Upper lobe of left lung (tissue), 4 donors: ENCODE data around the gene MELK.

Experiments used
- EP300 ChIP-seq, 4 donors: sonication (generic); formaldehyde crosslinking; IDR thresholded peaks; one replicate each; pipeline ENCODE4 v1.5.1; 2017; ENCODE audit warnings: antibody characterized with exemption in 4 of 4, control low read depth in 2 of 4
- POLR2A ChIP-seq, 4 donors: fragments of 450-650 bp; IDR thresholded peaks; one replicate each; pipeline ENCODE4 v1.5.1; 2016 to 2017; ENCODE audit warnings: antibody characterized with exemption in 4 of 4, mild to moderate bottlenecking in 2 of 4
- POLR2AphosphoS5 ChIP-seq, 2 donors: sonication (generic); formaldehyde crosslinking; IDR thresholded peaks; one replicate each; pipeline ENCODE4 v1.5.1; 2017; ENCODE audit warnings: antibody characterized with exemption in 2 of 2
- TF ChIP-seq, protein P1 (sequence below), 6 experiments: fragments of 450-650 bp in 4 of 6; fragments of 200-600 bp in 2 of 6; sonication (generic) in 2 of 6; IDR thresholded peaks; one replicate each; pipeline ENCODE4 v1.5.1; 2016 to 2019; ENCODE audit warnings: antibody characterized with exemption in 6 of 6

DNA sequence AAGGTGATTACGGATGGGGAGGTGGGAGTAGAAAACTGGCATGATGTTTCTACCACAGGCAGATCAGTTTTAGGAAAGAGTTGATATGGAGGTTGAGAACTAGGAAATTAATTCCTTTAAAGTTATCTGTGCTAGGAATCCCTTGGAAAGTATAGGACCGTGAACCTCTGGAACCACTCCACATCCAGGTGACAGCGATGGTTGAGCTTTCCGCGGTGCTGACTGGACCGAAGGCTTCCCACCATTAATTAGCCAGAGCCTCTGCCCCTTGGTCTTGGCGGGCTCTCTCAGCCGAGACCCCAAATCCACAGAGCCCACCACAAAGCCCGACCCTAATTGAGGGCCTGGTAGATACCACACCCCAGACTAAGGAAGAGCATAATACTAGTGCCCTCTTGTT, 147.3 kb downstream of the MELK start:
- TF ChIP-seq, protein P1, sequence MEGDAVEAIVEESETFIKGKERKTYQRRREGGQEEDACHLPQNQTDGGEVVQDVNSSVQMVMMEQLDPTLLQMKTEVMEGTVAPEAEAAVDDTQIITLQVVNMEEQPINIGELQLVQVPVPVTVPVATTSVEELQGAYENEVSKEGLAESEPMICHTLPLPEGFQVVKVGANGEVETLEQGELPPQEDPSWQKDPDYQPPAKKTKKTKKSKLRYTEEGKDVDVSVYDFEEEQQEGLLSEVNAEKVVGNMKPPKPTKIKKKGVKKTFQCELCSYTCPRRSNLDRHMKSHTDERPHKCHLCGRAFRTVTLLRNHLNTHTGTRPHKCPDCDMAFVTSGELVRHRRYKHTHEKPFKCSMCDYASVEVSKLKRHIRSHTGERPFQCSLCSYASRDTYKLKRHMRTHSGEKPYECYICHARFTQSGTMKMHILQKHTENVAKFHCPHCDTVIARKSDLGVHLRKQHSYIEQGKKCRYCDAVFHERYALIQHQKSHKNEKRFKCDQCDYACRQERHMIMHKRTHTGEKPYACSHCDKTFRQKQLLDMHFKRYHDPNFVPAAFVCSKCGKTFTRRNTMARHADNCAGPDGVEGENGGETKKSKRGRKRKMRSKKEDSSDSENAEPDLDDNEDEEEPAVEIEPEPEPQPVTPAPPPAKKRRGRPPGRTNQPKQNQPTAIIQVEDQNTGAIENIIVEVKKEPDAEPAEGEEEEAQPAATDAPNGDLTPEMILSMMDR (IDR thresholded peaks at IDR 0.05) = no peak
- no peak for TF ChIP-seq POLR2AphosphoS5 (IDR thresholded peaks at IDR 0.05)
- TF ChIP-seq POLR2A (IDR thresholded peaks at IDR 0.05) = no peak
- no peak for TF ChIP-seq EP300 (IDR thresholded peaks at IDR 0.05)
